Prostate gland (tissue), 2 donors: ENCODE measurements around the gene KIF18B. TPM values are rescaled to one million over a fixed set of nuclear protein-coding genes. Genes with fewer than 3 reads are reported as not detected.
A peak's percentile ranks its signal among the peaks of the same experiment; 100 is the strongest.

Experiments
- DNase-seq: peaks from one replicate; pipeline ENCODE4 v3.0.0-alpha.2; 2019; ENCODE audit warnings: low spot score
- H3K27ac ChIP-seq, 2 donors: fragments of 200-600 bp; sonication (generic); 2 replicates each; pipeline ENCODE4 v1.5.1; 2017 to 2019
- H3K27me3 ChIP-seq: fragments of 200-600 bp; sonication (generic); replicated peaks from 2 replicates; pipeline ENCODE4 v1.5.1; 2019; ENCODE audit not compliant: insufficient read depth
- H3K36me3 ChIP-seq, 2 donors: fragments of 200-600 bp; sonication (generic); 1 replicate in 1 of 2; 2 replicates in 1 of 2; pipeline versions ENCODE4 v1.5.1 to v1.8.1; 2017 to 2019
- H3K4me1 ChIP-seq: fragments of 200-600 bp; sonication (generic); replicated peaks from 2 replicates; pipeline ENCODE4 v1.5.1; 2019
- H3K4me3 ChIP-seq, 2 donors: fragments of 200-600 bp; sonication (generic); 2 replicates each; pipeline ENCODE4 v1.5.1; 2017 to 2019
- H3K9me3 ChIP-seq: fragments of 200-600 bp; sonication (generic); 2 replicates; pipeline ENCODE4 v1.5.1; 2017
- POLR2A ChIP-seq: fragments of 450-650 bp; IDR thresholded peaks from one replicate; pipeline ENCODE4 v1.6.1; 2016; ENCODE audit warnings: antibody characterized with exemption, mild to moderate bottlenecking
- POLR2AphosphoS5 ChIP-seq: sonication (generic); formaldehyde crosslinking; IDR thresholded peaks from one replicate; pipeline ENCODE4 v1.6.1; 2017; ENCODE audit warnings: antibody characterized with exemption
- WGBS: methylation state at CpG from one replicate; pipeline ENCODE4 v1.1.5; 2018; 5-methylcytosine and 5-hydroxymethylcytosine counted together
- intact Hi-C: fragments of 100-400 bp; cut with DNase I; formaldehyde crosslinking; loops from one replicate; pipeline ENCODE4 v1.14.2; 2022
- total RNA-seq, 2 donors: library from RNA; depleted of rRNA; stranded (reverse); fragments of >200 nt; gene quantifications; one replicate each; pipeline ENCODE4 v1.1.0, GENCODE V29; 2016
- TF ChIP-seq, protein P1 (sequence below), 4 experiments: fragments of 200-600 bp in 2 of 4; fragments of 450-650 bp in 2 of 4; sonication (generic) in 2 of 4; IDR thresholded peaks; 1 replicate in 3 of 4; 2 replicates in 1 of 4; pipeline ENCODE4 v1.5.1; 2016 to 2019; ENCODE audit warnings: antibody characterized with exemption in 4 of 4, mild to moderate bottlenecking in 2 of 4, moderate library complexity in 2 of 4

The KIF18B gene
- total RNA-seq, 2 donors from 2014 or later: 1.8 to 2.5 TPM

DNA sequence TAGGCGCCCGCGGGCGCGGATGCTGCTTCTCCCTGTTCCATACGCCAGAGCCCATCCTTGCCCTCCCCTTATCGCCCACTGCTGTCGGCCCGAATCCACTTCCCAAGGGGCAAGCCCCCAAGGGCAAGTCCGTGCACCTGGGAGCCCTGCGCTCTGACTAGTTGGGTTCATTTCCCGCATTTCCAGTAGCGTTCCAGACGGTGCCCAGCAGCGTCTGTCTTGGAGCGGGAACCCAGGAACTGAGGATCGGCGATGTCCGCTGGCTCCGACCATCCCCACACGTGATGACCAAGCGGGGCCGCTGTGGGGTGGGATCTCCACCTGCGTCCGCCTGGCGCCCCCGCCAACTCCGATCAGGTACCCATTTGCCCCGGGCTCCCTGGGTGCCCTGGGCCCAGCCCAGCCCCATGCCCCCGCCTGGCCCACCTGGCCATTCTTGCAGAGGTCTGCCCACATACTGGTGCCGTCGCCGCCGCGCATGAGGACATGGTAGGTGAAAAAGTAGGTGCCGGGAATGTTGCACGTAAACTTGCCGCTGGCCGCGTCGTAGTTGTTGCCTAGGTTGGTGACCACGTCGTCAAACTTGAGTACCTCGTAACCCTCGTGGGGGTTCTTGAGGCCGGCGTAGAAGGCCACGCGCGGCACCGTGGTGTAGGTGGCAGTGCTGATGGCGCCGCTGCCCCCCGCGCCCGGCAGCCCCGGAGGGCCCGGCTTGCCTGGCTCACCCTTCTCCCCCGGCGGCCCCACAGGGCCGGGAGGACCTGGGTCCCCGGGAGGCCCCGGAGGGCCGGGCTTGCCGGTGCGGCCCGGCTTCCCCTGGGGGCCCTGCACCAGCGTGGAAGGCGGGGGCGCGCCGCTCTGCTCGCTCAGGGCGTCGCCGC is 19.7 kb upstream of the KIF18B start:
- Histone ChIP-seq H3K36me3 (no peaks in the 10 kb centered on the region), H3K27ac (no peak overlapping the region), H3K27me3 (peaks cover 11% of the 10 kb centered on the region), H3K4me1 (no peaks in the 10 kb centered on the region), H3K9me3 (no peaks in the 10 kb centered on the region), H3K4me3 (peak overlapping the region in 1 of 2 donors; percentile 8)
- WGBS: 3% methylated on average over 36 of the region's 76 CpGs
- intact Hi-C loops: no loop called here
- no peak for DNase-seq
- TF ChIP-seq, protein P1, sequence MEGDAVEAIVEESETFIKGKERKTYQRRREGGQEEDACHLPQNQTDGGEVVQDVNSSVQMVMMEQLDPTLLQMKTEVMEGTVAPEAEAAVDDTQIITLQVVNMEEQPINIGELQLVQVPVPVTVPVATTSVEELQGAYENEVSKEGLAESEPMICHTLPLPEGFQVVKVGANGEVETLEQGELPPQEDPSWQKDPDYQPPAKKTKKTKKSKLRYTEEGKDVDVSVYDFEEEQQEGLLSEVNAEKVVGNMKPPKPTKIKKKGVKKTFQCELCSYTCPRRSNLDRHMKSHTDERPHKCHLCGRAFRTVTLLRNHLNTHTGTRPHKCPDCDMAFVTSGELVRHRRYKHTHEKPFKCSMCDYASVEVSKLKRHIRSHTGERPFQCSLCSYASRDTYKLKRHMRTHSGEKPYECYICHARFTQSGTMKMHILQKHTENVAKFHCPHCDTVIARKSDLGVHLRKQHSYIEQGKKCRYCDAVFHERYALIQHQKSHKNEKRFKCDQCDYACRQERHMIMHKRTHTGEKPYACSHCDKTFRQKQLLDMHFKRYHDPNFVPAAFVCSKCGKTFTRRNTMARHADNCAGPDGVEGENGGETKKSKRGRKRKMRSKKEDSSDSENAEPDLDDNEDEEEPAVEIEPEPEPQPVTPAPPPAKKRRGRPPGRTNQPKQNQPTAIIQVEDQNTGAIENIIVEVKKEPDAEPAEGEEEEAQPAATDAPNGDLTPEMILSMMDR (IDR thresholded peaks at IDR 0.05): no peak
- TF ChIP-seq POLR2AphosphoS5: no peak
- TF ChIP-seq POLR2A: no peak

DNA sequence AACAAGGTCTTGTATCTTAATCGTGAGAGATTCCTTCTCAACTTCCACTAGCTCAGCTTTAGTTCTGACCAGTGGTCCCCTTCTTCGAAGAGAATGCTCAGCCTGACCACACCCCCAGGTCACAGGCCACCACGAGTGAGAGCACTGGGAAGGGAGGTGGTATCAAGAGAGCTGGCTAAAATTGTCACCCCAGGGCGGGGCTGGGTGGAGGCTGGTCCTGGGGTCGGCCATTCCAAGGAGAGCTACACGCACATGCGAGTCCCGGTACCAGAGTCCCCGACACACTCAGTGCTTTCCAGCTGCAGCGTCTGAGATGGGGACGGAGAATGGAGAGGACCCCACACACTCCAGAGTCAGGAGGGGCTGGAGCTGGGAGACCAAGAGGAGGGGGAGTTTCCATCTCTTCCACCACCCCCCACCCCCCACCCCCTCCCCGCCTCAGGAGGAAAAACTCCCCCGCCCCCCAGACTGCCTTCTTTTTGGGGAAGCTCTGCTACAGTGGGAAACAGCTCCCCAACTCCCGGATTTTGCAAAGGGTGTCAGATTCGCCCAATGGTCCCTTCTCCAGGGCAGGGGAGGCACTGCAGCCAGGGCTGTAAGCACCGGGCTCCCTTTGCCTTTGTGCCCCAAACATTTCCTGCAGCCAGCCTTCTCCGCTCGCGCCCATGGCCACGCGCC is 18.9 kb upstream of the KIF18B start:
- Histone ChIP-seq H3K27me3 (peaks cover 11% of the 10 kb centered on the region), H3K27ac (no peak overlapping the region), H3K4me3 (no peak overlapping the region), H3K36me3 (no peaks in the 10 kb centered on the region), H3K9me3 (no peaks in the 10 kb centered on the region), H3K4me1 (no peaks in the 10 kb centered on the region)
- WGBS: 16% methylated on average over 21 of the region's 21 CpGs
- TF ChIP-seq, protein P1 (IDR thresholded peaks at IDR 0.05): no peak
- no peak for TF ChIP-seq POLR2A
- TF ChIP-seq POLR2AphosphoS5: no peak
- intact Hi-C loops: no loop called here
- no peak for DNase-seq

DNA sequence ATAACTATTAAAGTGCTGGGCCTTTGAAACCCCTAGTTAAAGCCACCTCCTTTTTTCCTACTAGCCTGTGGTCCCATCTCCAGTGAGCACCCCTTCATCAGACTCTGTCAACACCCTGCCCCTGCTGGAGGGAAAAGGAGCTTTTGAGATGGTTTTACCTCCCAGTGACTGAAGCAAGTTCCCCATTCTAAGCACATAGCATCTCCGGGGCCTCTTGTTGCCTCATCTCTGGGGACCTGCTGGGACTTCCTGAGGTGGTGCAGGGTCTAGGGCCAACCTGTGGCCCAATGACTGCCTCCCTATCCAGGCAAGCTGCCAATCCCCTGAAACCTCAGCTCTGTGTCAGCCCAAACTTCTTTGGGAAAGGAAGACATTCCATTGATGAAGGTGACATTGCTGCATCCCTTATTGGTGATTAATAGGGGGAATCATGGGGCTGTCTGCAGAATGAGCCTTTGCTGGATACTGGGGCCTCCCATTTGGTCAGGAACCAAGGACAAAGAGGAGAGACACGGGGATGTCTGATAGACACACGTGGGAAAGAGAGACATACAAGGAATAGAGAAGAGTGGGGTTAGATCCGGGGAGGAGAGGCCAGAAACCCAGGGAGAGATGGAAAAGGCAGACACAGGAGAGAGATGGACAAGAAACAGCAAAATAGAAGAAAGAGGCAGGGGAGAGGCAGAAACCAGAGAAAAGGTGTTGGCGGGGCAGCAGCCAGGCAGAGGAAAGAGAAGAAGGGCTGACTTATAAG is 18.1 kb upstream of the KIF18B start:
- no peaks in the 10 kb centered on the region for H3K4me1 ChIP-seq
- H3K4me3 ChIP-seq: no peak overlapping the region
- H3K27me3 ChIP-seq: peaks cover 11% of the 10 kb centered on the region
- intact Hi-C loops: no loop called here
- DNase-seq: no peak
- no peak for TF ChIP-seq POLR2AphosphoS5
- TF ChIP-seq POLR2A: no peak
- TF ChIP-seq, protein P1 (IDR thresholded peaks at IDR 0.05): no peak
- H3K9me3 ChIP-seq: no peaks in the 10 kb centered on the region
- WGBS: 69% methylated on average over 5 of the region's 5 CpGs
- no peak overlapping the region for H3K27ac ChIP-seq
- no peaks in the 10 kb centered on the region for H3K36me3 ChIP-seq

DNA sequence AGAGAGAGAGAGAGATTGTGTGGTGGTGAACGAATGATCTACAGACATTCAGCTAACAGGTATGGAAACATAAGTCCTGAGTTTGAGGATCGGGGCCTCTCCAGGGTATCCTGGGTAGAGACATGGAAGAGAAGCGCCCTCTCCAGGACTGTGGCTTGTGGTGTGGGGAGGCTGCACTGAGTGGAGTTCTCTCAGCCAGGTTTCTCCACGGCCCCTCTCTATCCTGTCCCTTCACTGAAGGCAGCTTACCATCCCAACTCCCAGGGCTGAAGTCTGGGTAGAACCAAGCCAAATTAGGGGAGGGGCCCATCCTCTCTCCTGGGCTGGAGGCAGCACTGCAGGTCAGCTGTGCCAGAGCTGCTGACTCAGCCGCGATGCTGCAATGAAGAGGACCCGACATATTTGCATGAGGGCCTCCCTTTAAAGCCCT is 14.4 kb upstream of the KIF18B start:
- Histone ChIP-seq H3K36me3 (no peaks in the 10 kb centered on the region), H3K4me1 (no peaks in the 10 kb centered on the region), H3K4me3 (no peak overlapping the region), H3K9me3 (no peaks in the 10 kb centered on the region), H3K27ac (no peak overlapping the region), H3K27me3 (peaks cover 13% of the 10 kb centered on the region)
- DNase-seq: no peak
- intact Hi-C loops: no loop called here
- WGBS: 74% methylated on average over 7 of the region's 7 CpGs
- TF ChIP-seq, protein P1 (IDR thresholded peaks at IDR 0.05): no peak
